ENCODE data around the gene WWC1.
A peak's percentile ranks its signal among the peaks of the same experiment; 100 is the strongest.

The WWC1 gene

GRCh38 chr5:168268949-168269936 lies 22.2 kb upstream of the WWC1 start:
- TF ChIP-seq, protein P1, sequence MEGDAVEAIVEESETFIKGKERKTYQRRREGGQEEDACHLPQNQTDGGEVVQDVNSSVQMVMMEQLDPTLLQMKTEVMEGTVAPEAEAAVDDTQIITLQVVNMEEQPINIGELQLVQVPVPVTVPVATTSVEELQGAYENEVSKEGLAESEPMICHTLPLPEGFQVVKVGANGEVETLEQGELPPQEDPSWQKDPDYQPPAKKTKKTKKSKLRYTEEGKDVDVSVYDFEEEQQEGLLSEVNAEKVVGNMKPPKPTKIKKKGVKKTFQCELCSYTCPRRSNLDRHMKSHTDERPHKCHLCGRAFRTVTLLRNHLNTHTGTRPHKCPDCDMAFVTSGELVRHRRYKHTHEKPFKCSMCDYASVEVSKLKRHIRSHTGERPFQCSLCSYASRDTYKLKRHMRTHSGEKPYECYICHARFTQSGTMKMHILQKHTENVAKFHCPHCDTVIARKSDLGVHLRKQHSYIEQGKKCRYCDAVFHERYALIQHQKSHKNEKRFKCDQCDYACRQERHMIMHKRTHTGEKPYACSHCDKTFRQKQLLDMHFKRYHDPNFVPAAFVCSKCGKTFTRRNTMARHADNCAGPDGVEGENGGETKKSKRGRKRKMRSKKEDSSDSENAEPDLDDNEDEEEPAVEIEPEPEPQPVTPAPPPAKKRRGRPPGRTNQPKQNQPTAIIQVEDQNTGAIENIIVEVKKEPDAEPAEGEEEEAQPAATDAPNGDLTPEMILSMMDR (IDR thresholded peaks at IDR 0.05; ENCODE audit: unreplicated experiment in 3 of 3), result peak; percentile 81 to 97 (median 92)

GRCh38 chr5:168269937-168270330 lies 21.5 kb upstream of the WWC1 start:
- Mint-ChIP-seq H3K36me3 (ENCODE audit: low read depth) (no peaks in the 10 kb centered on the region), H3K27ac (peak overlapping the region; percentile 27 to 91 (median 75)), H3K27me3 (ENCODE audit: low read depth) (peaks cover 50% of the 10 kb centered on the region), H3K4me1 (peaks cover 22% of the 10 kb centered on the region), H3K9me3 (no peaks in the 10 kb centered on the region), H3K4me3 (peak overlapping the region in 2 of 3 experiments; percentile 79 to 80)
- TF ChIP-seq, protein P1 (IDR thresholded peaks at IDR 0.05; ENCODE audit: unreplicated experiment in 3 of 3), result no peak

More at GRCh38 chr5:168268949-168269936, 22.2 kb upstream of the WWC1 start:
- Mint-ChIP-seq H3K4me1 (peaks cover 22% of the 10 kb centered on the region), H3K36me3 (ENCODE audit: low read depth) (no peaks in the 10 kb centered on the region), H3K27me3 (ENCODE audit: low read depth) (peaks cover 44% of the 10 kb centered on the region), H3K4me3 (peak overlapping the region; percentile 79 to 83 (median 80)), H3K9me3 (no peaks in the 10 kb centered on the region), H3K27ac (peak overlapping the region; percentile 23 to 91 (median 75))

DNA sequence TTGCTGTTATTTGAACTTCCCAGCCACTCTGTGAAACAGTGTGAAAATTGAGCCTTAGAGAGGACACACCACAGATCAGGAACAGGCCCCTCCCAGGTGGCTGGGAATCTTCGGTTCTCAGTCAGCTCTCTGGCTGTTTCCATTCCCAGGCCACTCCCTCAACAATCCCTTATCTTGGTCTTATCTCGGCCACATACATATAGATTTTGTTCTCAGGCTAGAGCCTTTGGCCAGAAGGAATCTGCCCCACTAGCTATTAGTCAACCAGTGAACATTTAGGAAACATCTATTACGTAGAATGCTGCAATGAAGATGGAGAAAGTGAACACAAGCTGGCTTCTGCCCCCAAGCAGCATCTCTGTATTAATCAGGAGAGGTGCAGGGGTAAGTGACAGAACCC lies 21.0 kb upstream of the WWC1 start:
- H3K4me3 Mint-ChIP-seq, result peak overlapping the region in 1 of 3 experiments; percentile 2
- TF ChIP-seq, protein P1 (IDR thresholded peaks at IDR 0.05; ENCODE audit: unreplicated experiment in 3 of 3), result no peak
- H3K27me3 Mint-ChIP-seq (ENCODE audit: low read depth), result peaks cover 49% of the 10 kb centered on the region
- H3K4me1 Mint-ChIP-seq, result peaks cover 22% of the 10 kb centered on the region
- H3K27ac Mint-ChIP-seq, result no peak overlapping the region
- no peaks in the 10 kb centered on the region for H3K9me3 Mint-ChIP-seq
- H3K36me3 Mint-ChIP-seq (ENCODE audit: low read depth), result no peaks in the 10 kb centered on the region

- TF ChIP-seq, protein P1 (IDR thresholded peaks at IDR 0.05; ENCODE audit: unreplicated experiment in 3 of 3), result no peak
- H3K27ac Mint-ChIP-seq, result no peak overlapping the region
- peaks cover 22% of the 10 kb centered on the region for H3K4me1 Mint-ChIP-seq
- H3K4me3 Mint-ChIP-seq, result no peak overlapping the region
- H3K27me3 Mint-ChIP-seq (ENCODE audit: low read depth), result peaks cover 66% of the 10 kb centered on the region
- H3K36me3 Mint-ChIP-seq (ENCODE audit: low read depth), result no peaks in the 10 kb centered on the region
- H3K9me3 Mint-ChIP-seq, result no peaks in the 10 kb centered on the region
Measured at GRCh38 chr5:168273056-168273980, 18.1 kb upstream of the WWC1 start.

GRCh38 chr5:168274406-168274805 lies 17.0 kb upstream of the WWC1 start:
- H3K4me3 Mint-ChIP-seq, result no peak overlapping the region
- TF ChIP-seq, protein P1 (IDR thresholded peaks at IDR 0.05; ENCODE audit: unreplicated experiment in 3 of 3), result no peak
- no peaks in the 10 kb centered on the region for H3K9me3 Mint-ChIP-seq
- H3K4me1 Mint-ChIP-seq, result peaks cover 13% of the 10 kb centered on the region
- no peak overlapping the region for H3K27ac Mint-ChIP-seq
- peaks cover 60% of the 10 kb centered on the region for H3K27me3 Mint-ChIP-seq (ENCODE audit: low read depth)
- H3K36me3 Mint-ChIP-seq (ENCODE audit: low read depth), result no peaks in the 10 kb centered on the region
